ENCODE results near the gene SIRT3.

Gene SIRT3

DNA sequence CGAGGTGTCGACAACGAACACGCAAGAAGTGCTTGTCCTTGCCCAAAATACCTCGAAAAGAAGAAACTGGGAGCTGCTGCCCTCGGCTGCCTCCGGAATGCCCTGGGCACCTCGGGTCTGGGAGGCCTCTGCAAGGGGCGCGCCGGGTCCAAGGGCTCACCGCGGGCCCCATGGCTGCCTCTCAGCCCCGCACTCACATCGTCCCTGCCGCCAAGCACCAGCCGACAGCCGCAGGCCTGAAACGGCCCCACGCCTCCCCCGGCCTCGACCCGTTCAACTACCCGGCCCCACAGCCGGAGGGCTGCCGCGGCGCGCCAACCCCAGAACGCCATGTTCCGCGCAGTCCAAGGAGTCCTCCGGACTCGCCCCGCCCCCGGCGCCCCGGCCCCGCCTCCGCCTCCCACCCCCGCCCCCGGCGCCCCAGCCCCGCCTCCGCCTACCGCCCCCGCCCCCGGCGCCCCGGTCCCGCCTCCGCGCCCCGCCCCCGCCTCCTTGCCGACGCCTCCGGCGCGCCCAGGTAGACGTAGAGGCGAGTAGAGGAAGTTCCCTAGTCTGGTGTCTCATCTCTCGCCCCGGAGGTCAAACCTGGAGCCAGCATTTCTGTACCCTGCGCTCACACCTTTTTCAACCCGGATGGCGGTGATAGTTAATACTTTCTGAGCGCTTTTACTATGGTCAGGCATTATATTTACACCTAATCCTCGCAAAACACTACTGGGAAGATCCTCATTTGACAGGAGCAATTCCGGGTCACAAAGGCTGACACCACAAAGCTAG lies at the start of gene SIRT3:
Gene SIRT3, minus strand, starts transcription at position 346 of the 777 bp plus-strand sequence. Its CDS starts 14 bp downstream, at position 332.
- in situ Hi-C loops (cut with HindIII; ENCODE audit: low pct_ligation_motif_present, low sequenced_read_pairs) = no loop called here
- H3K27ac ChIP-seq = peak within 1 kb of the TSS; percentile 82
- peak; percentile 60 for DNase-seq

GRCh38 chr11:285894-286220 lies 49.7 kb upstream of the SIRT3 start:
- Histone ChIP-seq H3K27me3 (replicated peaks) (peaks cover 26% of the 10 kb centered on the region), H3K36me3 (replicated peaks) (no peaks in the 10 kb centered on the region), H3K4me3 (ENCODE audit: low read depth, low read length) (no peak overlapping the region), H3K27ac (no peak overlapping the region)
- no peak for TF ChIP-seq CTCF (IDR thresholded peaks at IDR 0.05; ENCODE audit: low read depth, low read length, missing control alignments)
- in situ Hi-C loops (cut with HindIII; ENCODE audit: low pct_ligation_motif_present, low sequenced_read_pairs) = no loop called here
- no peak for DNase-seq

More for the DNA sequence above, at the start of gene SIRT3:
- H3K36me3 ChIP-seq (replicated peaks) = peaks cover 5% of the 10 kb centered on the region
- H3K27me3 ChIP-seq (replicated peaks) = no peaks in the 10 kb centered on the region
- peak; percentile 6 for TF ChIP-seq CTCF (IDR thresholded peaks at IDR 0.05; ENCODE audit: low read depth, low read length, missing control alignments)
- H3K4me3 ChIP-seq (ENCODE audit: low read depth, low read length) = peak within 1 kb of the TSS; percentile 93

DNA sequence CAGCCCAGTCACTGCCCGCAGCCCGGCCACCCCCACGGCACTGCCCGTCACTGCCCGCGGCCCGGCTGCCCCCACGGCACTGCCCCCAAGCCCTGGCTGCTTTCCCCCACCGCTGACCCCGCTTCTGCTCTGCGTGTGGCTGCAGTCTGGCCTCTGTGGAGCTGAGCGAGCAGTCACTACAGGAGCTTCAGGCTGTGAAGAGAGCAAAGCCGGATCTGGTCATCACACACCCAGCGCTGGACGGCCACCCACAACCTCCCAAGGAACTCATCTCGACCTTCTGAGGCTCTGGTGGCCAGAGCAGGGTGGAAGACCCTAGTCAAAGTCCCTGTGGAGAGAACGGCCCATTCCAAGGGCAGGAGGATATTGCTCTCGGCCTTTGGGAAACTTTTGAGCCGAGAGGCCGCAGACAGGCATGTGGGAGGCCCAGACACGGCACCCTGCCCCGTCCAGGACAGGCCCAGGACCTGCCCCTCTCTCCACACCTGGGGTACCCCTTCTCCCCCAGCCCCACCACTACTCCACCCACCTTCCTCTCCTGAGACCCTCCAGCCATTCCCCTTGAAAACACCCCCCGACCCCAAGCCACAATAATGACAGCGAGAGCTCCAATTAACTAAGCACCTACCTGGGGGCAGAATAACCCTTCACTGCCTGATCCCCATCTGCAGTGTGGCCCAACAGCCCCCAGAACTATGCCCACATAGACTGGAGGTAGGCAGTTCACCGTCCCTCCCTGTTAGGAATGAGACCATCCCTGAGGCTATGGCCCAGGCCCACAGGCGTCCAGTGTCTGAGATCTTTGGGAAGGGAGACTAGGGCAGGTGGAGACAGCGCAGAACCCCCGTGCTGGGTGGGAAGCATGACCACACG lies 49.1 kb upstream of the SIRT3 start:
- H3K36me3 ChIP-seq (replicated peaks) = no peaks in the 10 kb centered on the region
- H3K27ac ChIP-seq = no peak overlapping the region
- peaks cover 30% of the 10 kb centered on the region for H3K27me3 ChIP-seq (replicated peaks)
- TF ChIP-seq CTCF (IDR thresholded peaks at IDR 0.05; ENCODE audit: low read depth, low read length, missing control alignments) = no peak
- in situ Hi-C loops (cut with HindIII; ENCODE audit: low pct_ligation_motif_present, low sequenced_read_pairs) = no loop called here
- no peak overlapping the region for H3K4me3 ChIP-seq (ENCODE audit: low read depth, low read length)
- DNase-seq = no peak

- no peak for DNase-seq
- Histone ChIP-seq H3K27me3 (replicated peaks) (peaks cover 39% of the 10 kb centered on the region), H3K36me3 (replicated peaks) (no peaks in the 10 kb centered on the region), H3K27ac (no peak overlapping the region), H3K4me3 (ENCODE audit: low read depth, low read length) (no peak overlapping the region)
- in situ Hi-C loops (cut with HindIII; ENCODE audit: low pct_ligation_motif_present, low sequenced_read_pairs) = no loop called here
- no peak for TF ChIP-seq CTCF (IDR thresholded peaks at IDR 0.05; ENCODE audit: low read depth, low read length, missing control alignments)
These were observed 48.2 kb upstream of the SIRT3 start for GRCh38 chr11:284105-285020.

DNA sequence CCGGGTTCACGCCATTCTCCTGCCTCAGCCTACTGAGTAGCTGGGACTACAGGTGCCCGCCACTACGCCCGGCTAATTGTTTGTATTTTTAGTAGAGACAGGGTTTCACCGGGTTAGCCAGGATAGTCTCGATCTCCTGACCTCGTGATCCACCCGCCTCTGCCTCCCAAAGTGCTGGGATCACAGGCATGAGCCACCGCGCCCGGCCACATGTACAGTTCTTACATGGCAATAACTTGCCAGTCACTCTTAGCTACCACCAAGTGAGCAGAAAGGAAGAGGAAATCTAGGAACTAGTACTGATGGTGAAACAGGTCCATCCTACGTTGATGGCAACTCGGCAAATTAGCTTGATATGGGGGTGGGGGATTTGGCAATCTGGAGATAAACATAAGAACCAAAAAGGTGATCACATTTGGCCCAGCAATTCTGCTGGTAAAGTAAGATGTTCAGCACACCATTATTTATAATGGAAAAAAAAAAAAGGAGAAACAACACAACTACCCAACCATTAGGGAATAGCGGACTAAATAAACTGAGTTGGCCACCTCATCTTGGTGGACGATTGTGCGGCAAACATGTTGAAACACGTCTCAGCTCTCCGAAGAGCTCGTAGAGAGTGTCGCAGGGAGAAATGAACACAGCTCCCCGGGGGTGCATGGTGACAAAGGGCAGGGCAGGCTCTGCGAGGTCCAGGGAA lies 47.4 kb upstream of the SIRT3 start:
- no peaks in the 10 kb centered on the region for H3K36me3 ChIP-seq (replicated peaks)
- no peak for DNase-seq
- no peak overlapping the region for H3K27ac ChIP-seq
- no peak overlapping the region for H3K4me3 ChIP-seq (ENCODE audit: low read depth, low read length)
- no peak for TF ChIP-seq CTCF (IDR thresholded peaks at IDR 0.05; ENCODE audit: low read depth, low read length, missing control alignments)
- in situ Hi-C loops (cut with HindIII; ENCODE audit: low pct_ligation_motif_present, low sequenced_read_pairs) = no loop called here
- peaks cover 47% of the 10 kb centered on the region for H3K27me3 ChIP-seq (replicated peaks)

Measured in brain microvascular endothelial cell (primary cell).